Type B pancreatic cell (in vitro differentiated cells): ENCODE results near the gene TMEM8B. TPM values are rescaled to one million over a fixed set of nuclear protein-coding genes. Genes with fewer than 3 reads are reported as not detected.
"Not testable (repeated sequence)": the region's sequence is repeated elsewhere in the genome, so short reads cannot be mapped to it uniquely, and the experiment has no call there.

Source experiments
- DNase-seq: peaks from one replicate; pipeline ENCODE4 v3.0.0; 2021; ENCODE audit warnings: mixed read lengths; ENCODE audit not compliant: unreplicated experiment; ENCODE audit errors: extremely low spot score
- H3K27ac Mint-ChIP-seq: 2 replicates; pipeline ENCODE4 v1.8.0; 2021; ENCODE audit warnings: mild to moderate bottlenecking, mixed read lengths
- H3K27me3 Mint-ChIP-seq: 2 replicates; pipeline ENCODE4 v1.8.0; 2021; ENCODE audit warnings: mixed read lengths
- H3K36me3 Mint-ChIP-seq: 2 replicates; pipeline ENCODE4 v1.8.0; 2021; ENCODE audit warnings: mixed read lengths
- H3K4me1 Mint-ChIP-seq: one replicate; pipeline ENCODE4 v1.8.0; 2021; ENCODE audit warnings: mixed read lengths; ENCODE audit not compliant: unreplicated experiment
- H3K4me3 Mint-ChIP-seq: 2 replicates; pipeline ENCODE4 v1.8.0; 2021; ENCODE audit warnings: mild to moderate bottlenecking, mixed read lengths
- H3K9me3 Mint-ChIP-seq: 2 replicates; pipeline ENCODE4 v1.8.0; 2021; ENCODE audit warnings: mixed read lengths
- total RNA-seq: library from RNA; stranded (reverse); gene quantifications from 2 replicates; pipeline ENCODE4 v1.2.1, GENCODE V29; 2021; ENCODE audit warnings: low replicate concordance
- TF ChIP-seq, protein P1 (sequence below): fragments of 200-600 bp; sonication (generic); conservative IDR thresholded peaks from 2 replicates; pipeline ENCODE4 v1.5.0; 2021; ENCODE audit warnings: antibody characterized with exemption, mild to moderate bottlenecking

Gene TMEM8B
- total RNA-seq, 1 donor from 2014 or later, result 27.2 TPM

- H3K4me3 Mint-ChIP-seq, result no peak overlapping the region
- H3K36me3 Mint-ChIP-seq, result no peaks in the 10 kb centered on the region
- DNase-seq, result no peak
- peaks cover 7% of the 10 kb centered on the region for H3K27me3 Mint-ChIP-seq
- H3K27ac Mint-ChIP-seq, result no peak overlapping the region
- TF ChIP-seq, protein P1, sequence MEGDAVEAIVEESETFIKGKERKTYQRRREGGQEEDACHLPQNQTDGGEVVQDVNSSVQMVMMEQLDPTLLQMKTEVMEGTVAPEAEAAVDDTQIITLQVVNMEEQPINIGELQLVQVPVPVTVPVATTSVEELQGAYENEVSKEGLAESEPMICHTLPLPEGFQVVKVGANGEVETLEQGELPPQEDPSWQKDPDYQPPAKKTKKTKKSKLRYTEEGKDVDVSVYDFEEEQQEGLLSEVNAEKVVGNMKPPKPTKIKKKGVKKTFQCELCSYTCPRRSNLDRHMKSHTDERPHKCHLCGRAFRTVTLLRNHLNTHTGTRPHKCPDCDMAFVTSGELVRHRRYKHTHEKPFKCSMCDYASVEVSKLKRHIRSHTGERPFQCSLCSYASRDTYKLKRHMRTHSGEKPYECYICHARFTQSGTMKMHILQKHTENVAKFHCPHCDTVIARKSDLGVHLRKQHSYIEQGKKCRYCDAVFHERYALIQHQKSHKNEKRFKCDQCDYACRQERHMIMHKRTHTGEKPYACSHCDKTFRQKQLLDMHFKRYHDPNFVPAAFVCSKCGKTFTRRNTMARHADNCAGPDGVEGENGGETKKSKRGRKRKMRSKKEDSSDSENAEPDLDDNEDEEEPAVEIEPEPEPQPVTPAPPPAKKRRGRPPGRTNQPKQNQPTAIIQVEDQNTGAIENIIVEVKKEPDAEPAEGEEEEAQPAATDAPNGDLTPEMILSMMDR, result no peak
- no peaks in the 10 kb centered on the region for H3K4me1 Mint-ChIP-seq
- H3K9me3 Mint-ChIP-seq, result peaks cover 1% of the 10 kb centered on the region
Measured at GRCh38 chr9:35871545-35871944, 42.5 kb downstream of the TMEM8B start.

- no peaks in the 10 kb centered on the region for H3K4me1 Mint-ChIP-seq
- H3K9me3 Mint-ChIP-seq, result peaks cover 10% of the 10 kb centered on the region
- H3K27ac Mint-ChIP-seq, result no peak overlapping the region
- DNase-seq, result no peak
- H3K36me3 Mint-ChIP-seq, result no peaks in the 10 kb centered on the region
- peaks cover 16% of the 10 kb centered on the region for H3K27me3 Mint-ChIP-seq
- TF ChIP-seq, protein P1, result no peak
- H3K4me3 Mint-ChIP-seq, result no peak overlapping the region
Measured at GRCh38 chr9:35872505-35872904, 43.5 kb downstream of the TMEM8B start.

DNA sequence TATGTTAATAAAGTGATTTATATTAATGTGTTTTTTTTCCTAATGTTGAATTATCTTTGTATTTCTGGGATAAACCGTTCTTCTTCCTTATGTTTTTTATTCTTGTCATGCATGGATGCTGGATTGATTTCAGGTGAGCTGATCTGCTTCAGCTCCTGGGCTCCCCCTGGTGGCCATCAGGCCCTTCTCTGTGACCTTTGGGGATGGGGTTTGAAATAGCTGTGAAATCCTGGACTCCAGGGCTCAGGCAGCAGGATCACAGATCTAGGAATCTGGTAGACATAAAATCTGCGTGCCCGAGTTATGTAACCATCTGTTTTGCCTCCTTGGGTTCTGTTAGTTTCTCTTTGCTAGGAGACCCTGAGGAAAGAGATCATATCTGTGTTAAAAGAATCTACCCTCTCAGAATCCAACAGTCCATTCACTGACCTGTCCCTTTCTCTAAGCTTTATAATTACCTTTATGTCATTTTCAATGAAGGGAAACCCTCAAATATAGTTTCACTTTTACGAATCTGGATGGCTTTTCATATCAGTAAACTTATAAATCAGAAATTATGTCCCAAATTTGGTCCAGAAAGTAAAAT lies 53.3 kb downstream of the TMEM8B start:
- Mint-ChIP-seq H3K36me3 (no peaks in the 10 kb centered on the region), H3K27me3 (peaks cover 17% of the 10 kb centered on the region), H3K27ac (no peak overlapping the region), H3K4me3 (no peak overlapping the region), H3K4me1 (no peaks in the 10 kb centered on the region), H3K9me3 (peaks cover 2% of the 10 kb centered on the region)
- DNase-seq, result peak; percentile 85
- TF ChIP-seq, protein P1, result peak; percentile 99

DNA sequence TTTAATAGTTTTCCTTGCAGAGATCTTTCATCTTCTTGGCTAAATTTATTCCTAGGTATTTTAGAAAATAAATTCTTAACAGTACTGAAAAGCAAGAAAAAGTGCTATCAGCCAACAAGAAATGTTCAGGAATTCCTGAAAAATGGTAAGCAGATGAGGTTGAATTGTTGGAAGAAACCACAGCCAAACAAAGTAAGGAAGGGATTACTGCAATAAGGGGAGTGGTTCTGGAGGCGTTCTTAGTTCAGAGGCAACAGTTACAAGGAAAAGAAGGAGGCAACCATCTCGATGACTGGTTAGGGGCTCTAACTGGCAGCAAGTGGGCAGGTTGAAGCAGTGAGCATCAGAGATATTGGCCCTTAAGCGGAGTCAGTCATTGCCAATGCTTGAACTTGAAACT lies 54.0 kb downstream of the TMEM8B start:
- Mint-ChIP-seq H3K27ac (no peak overlapping the region), H3K4me1 (no peaks in the 10 kb centered on the region), H3K27me3 (peaks cover 10% of the 10 kb centered on the region), H3K36me3 (no peaks in the 10 kb centered on the region), H3K9me3 (no peaks in the 10 kb centered on the region), H3K4me3 (no peak overlapping the region)
- TF ChIP-seq, protein P1, result no peak
- DNase-seq, result no peak

DNA sequence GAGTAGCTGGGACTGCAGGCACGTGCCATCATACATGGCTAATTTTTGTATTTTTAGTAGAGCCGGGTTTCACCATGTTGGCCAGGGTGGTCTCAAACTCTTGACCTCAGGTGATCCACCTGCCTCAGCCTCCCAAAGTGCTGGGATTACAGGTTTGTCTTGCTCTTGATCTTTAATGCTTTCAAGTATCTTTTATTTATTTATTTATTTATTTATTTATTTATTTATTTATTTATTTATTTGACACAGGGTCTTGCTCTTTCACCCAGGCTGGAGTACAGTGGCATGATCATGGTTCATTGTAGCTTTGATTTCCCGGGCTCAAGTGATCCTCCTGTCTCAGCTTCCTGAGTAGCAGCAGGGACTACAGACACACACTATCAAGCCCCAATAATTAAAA lies 55.9 kb downstream of the TMEM8B start:
- peaks cover 10% of the 10 kb centered on the region for H3K27me3 Mint-ChIP-seq
- H3K9me3 Mint-ChIP-seq, H3K4me1 Mint-ChIP-seq, H3K4me3 Mint-ChIP-seq, H3K36me3 Mint-ChIP-seq, H3K27ac Mint-ChIP-seq, DNase-seq: not testable (repeated sequence)

GRCh38 chr9:35891646-35892045 lies 62.6 kb downstream of the TMEM8B start:
- no peaks in the 10 kb centered on the region for H3K36me3 Mint-ChIP-seq
- H3K4me3 Mint-ChIP-seq, result no peak overlapping the region
- TF ChIP-seq, protein P1, result no peak
- no peak for DNase-seq
- no peak overlapping the region for H3K27ac Mint-ChIP-seq
- no peaks in the 10 kb centered on the region for H3K4me1 Mint-ChIP-seq
- H3K9me3 Mint-ChIP-seq, result no peaks in the 10 kb centered on the region
- H3K27me3 Mint-ChIP-seq, result peaks cover 30% of the 10 kb centered on the region
